IPS-11a (cell line): ENCODE data around the gene HTR3A.
"Not testable (repeated sequence)": the region's sequence is repeated elsewhere in the genome, so short reads cannot be mapped to it uniquely, and the experiment has no call there.

Source experiments
- H3K4me3 ChIP-seq: one replicate; pipeline ENCODE4 v1.5.1; 2013; ENCODE audit warnings: low read depth, low read length, control low read depth

The HTR3A gene

GRCh38 chr11:113974741-113975470 lies at the start of gene HTR3A:
Gene HTR3A (plus strand): TSS chr11:113975108. CDS start chr11:113975326, 218 bp downstream.
- H3K4me3 ChIP-seq: no peak within 1 kb of the TSS

GRCh38 chr11:113926273-113927197 lies 48.4 kb upstream of the HTR3A start:
- H3K4me3 ChIP-seq: no peak overlapping the region

GRCh38 chr11:113928311-113928710 lies 46.6 kb upstream of the HTR3A start:
- H3K4me3 ChIP-seq: no peak overlapping the region

- H3K4me3 ChIP-seq: no peak overlapping the region
Measured at GRCh38 chr11:113932788-113933187, 42.1 kb upstream of the HTR3A start.

GRCh38 chr11:113934193-113934592 lies 40.7 kb upstream of the HTR3A start:
- H3K4me3 ChIP-seq: not testable (repeated sequence)

GRCh38 chr11:113934761-113935160 lies 40.1 kb upstream of the HTR3A start:
- no peak overlapping the region for H3K4me3 ChIP-seq

GRCh38 chr11:113935858-113936257 lies 39.0 kb upstream of the HTR3A start:
- no peak overlapping the region for H3K4me3 ChIP-seq

GRCh38 chr11:113937918-113938317 lies 37.0 kb upstream of the HTR3A start:
- no peak overlapping the region for H3K4me3 ChIP-seq

- H3K4me3 ChIP-seq: no peak overlapping the region
Measured at GRCh38 chr11:113942256-113942655, 32.7 kb upstream of the HTR3A start.

- H3K4me3 ChIP-seq: not testable (repeated sequence)
Measured at GRCh38 chr11:113946162-113946561, 28.7 kb upstream of the HTR3A start.

- H3K4me3 ChIP-seq: no peak overlapping the region
Measured at GRCh38 chr11:113947994-113948393, 26.9 kb upstream of the HTR3A start.

GRCh38 chr11:113949891-113950290 lies 25.0 kb upstream of the HTR3A start:
- H3K4me3 ChIP-seq: no peak overlapping the region

- no peak overlapping the region for H3K4me3 ChIP-seq
Measured at GRCh38 chr11:113951537-113951936, 23.4 kb upstream of the HTR3A start.

GRCh38 chr11:113952070-113952469 lies 22.8 kb upstream of the HTR3A start:
- H3K4me3 ChIP-seq: no peak overlapping the region

- H3K4me3 ChIP-seq: no peak overlapping the region
Measured at GRCh38 chr11:113952588-113952987, 22.3 kb upstream of the HTR3A start.

GRCh38 chr11:113954235-113954634 lies 20.7 kb upstream of the HTR3A start:
- H3K4me3 ChIP-seq: no peak overlapping the region

- H3K4me3 ChIP-seq: no peak overlapping the region
Measured at GRCh38 chr11:113956986-113957385, 17.9 kb upstream of the HTR3A start.

GRCh38 chr11:113960702-113961330 lies 14.1 kb upstream of the HTR3A start:
- H3K4me3 ChIP-seq: no peak overlapping the region

GRCh38 chr11:113967361-113967760 lies 7.5 kb upstream of the HTR3A start:
- H3K4me3 ChIP-seq: no peak overlapping the region

GRCh38 chr11:113971506-113972195 lies 3.3 kb upstream of the HTR3A start:
- no peak overlapping the region for H3K4me3 ChIP-seq

- H3K4me3 ChIP-seq: no peak overlapping the region
Measured at GRCh38 chr11:113977071-113977490, 2.2 kb downstream of the HTR3A start.
